ENCODE measurements around the gene TCF4.

- TF ChIP-seq REST (IDR thresholded peaks at IDR 0.05; ENCODE audit: low read depth, low read length) (no peak), GABPA (IDR thresholded peaks at IDR 0.05; ENCODE audit: low read depth) (no peak), CTCF (IDR thresholded peaks at IDR 0.05) (no peak), GATA2 (CRISPR knock-in tag; IDR thresholded peaks at IDR 0.05) (no peak), TCF12 (IDR thresholded peaks at IDR 0.05) (no peak), PBX3 (IDR thresholded peaks at IDR 0.05) (no peak), FOXJ3 (CRISPR knock-in tag; IDR thresholded peaks at IDR 0.05) (no peak), EZH2phosphoT487 (IDR thresholded peaks at IDR 0.05; ENCODE audit: borderline replicate concordance, low read depth) (no peak), RAD21 (IDR thresholded peaks at IDR 0.05; ENCODE audit: low read length) (no peak), ZBTB33 (IDR thresholded peaks at IDR 0.05; ENCODE audit: borderline replicate concordance, low read depth) (no peak)
These were observed 21.5 kb downstream of the TCF4 start for GRCh38 chr18:55566456-55566935.
